Measurements from ENCODE around the gene ENOX1. TPM values are rescaled to one million over a fixed set of nuclear protein-coding genes. Genes with fewer than 3 reads are reported as not detected.

Gene ENOX1
- total and polyA plus RNA-seq, 2 of the 8 experiments (the other 6 are each of a cell fraction or from before 2014, with no cell fraction given) = 0.23 to 0.37 TPM

DNA sequence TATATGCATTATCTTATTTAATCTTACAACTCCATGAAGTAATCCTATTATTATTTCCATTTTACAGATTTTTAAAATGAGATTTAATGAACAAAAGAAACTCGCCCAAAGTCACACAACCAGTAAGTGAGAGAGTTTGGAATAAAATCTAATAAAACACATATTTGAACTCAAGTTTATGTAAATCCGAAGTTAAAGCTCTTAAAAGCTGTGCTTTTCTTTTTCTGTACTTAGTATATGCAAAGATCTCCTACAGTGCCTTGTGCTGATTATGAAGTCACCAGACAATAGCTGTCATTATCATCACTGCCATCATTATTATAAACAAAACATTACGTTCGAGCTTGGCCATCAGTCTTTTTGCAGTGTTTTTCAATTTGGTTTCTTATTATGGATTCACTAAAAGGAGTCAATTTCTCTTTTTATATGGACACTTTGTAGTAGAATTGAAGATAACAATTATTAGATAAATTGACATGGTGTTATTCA, 29.7 kb upstream of the ENOX1 start (continued):
- TF ChIP-seq CTCF (IDR thresholded peaks at IDR 0.05; ENCODE audit: control extremely low read depth in 1 of 3, insufficient read depth in 1 of 3, low read depth in 1 of 3, low read length in 3 of 3) (no peak), ASH2L (IDR thresholded peaks at IDR 0.05; ENCODE audit: low read length) (no peak), EP300 (IDR thresholded peaks at IDR 0.05; ENCODE audit: borderline replicate concordance in 1 of 2, low read depth in 2 of 2, low read length in 2 of 2) (no peak)
- TF ChIP-seq, protein P1, sequence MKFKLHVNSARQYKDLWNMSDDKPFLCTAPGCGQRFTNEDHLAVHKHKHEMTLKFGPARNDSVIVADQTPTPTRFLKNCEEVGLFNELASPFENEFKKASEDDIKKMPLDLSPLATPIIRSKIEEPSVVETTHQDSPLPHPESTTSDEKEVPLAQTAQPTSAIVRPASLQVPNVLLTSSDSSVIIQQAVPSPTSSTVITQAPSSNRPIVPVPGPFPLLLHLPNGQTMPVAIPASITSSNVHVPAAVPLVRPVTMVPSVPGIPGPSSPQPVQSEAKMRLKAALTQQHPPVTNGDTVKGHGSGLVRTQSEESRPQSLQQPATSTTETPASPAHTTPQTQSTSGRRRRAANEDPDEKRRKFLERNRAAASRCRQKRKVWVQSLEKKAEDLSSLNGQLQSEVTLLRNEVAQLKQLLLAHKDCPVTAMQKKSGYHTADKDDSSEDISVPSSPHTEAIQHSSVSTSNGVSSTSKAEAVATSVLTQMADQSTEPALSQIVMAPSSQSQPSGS (IDR thresholded peaks at IDR 0.05; ENCODE audit: low read length) = no peak

Data from H1 (cell line).